Measurements from ENCODE around the gene FAM120AOS. TPM values are rescaled to one million over a fixed set of nuclear protein-coding genes. Genes with fewer than 3 reads are reported as not detected.

Gene FAM120AOS
- total and polyA plus RNA-seq, 2 of the 4 experiments (the other 2 are of a cell fraction) = 22.7 to 24.7 TPM

- Histone ChIP-seq H2AK9ac (replicated peaks; ENCODE audit: low read depth, low read length, poor library complexity) (no peak overlapping the region), H4K8ac (ENCODE audit: low read depth in 2 of 2, low read length in 2 of 2) (no peak overlapping the region), H3K9me3 (ENCODE audit: control insufficient read depth, insufficient read depth, low read length) (no peaks in the 10 kb centered on the region), H4K20me1 (ENCODE audit: insufficient read depth, low read length) (peaks cover 4% of the 10 kb centered on the region; the same call in 1 of the 2 replicates), H3K14ac (replicated peaks; ENCODE audit: low read depth, low read length) (no peak overlapping the region), H3K23ac (ENCODE audit: low read depth, low read length) (no peak overlapping the region), H4K91ac (ENCODE audit: insufficient read depth, low read depth, low read length) (no peak overlapping the region), H3K27ac (ENCODE audit: insufficient read depth, low read length) (no peak overlapping the region), H3K4me3 (ENCODE audit: insufficient read depth, low read depth, low read length) (no peak overlapping the region), H2BK20ac (ENCODE audit: low read depth, low read length) (no peak overlapping the region), H3K27me3 (ENCODE audit: control insufficient read depth, insufficient read depth, low read length) (no peaks in the 10 kb centered on the region), H3K79me1 (ENCODE audit: low read depth in 1 of 2, low read length in 2 of 2) (peaks cover 8 to 13% of the 10 kb centered on the region in 2 experiments; a peak in 3 of 4 replicates), H3K36me3 (ENCODE audit: control insufficient read depth, insufficient read depth, low read length) (peaks cover 19% of the 10 kb centered on the region), H2BK15ac (ENCODE audit: low read depth, low read length) (no peak overlapping the region), H2AFZ (replicated peaks; ENCODE audit: low read length, poor library complexity) (no peak overlapping the region), H2BK5ac (ENCODE audit: low read depth, low read length, poor library complexity, severe bottlenecking) (no peak overlapping the region), H3K9me1 (ENCODE audit: insufficient read depth, low read length) (peaks cover 3% of the 10 kb centered on the region; the same call in 1 of the 2 replicates), H2AK5ac (ENCODE audit: low read depth, low read length) (no peak overlapping the region), H2BK120ac (ENCODE audit: low read depth, low read length) (no peak overlapping the region), H4K5ac (ENCODE audit: low read depth, low read length) (no peak overlapping the region), H3K4me2 (ENCODE audit: low read depth, low read length) (no peak overlapping the region), H3K4me1 (ENCODE audit: control insufficient read depth, insufficient read depth, low read length) (no peaks in the 10 kb centered on the region), H3K9ac (ENCODE audit: low read depth, low read length) (no peak overlapping the region), H3K4ac (ENCODE audit: low read depth, low read length) (no peak overlapping the region), H3K56ac (ENCODE audit: extremely low read depth, insufficient read depth, low read length) (no peak overlapping the region), H3K18ac (ENCODE audit: low read depth, low read length) (no peak overlapping the region)
- WGBS, 2 experiments (ENCODE audit: extremely low coverage in 2 of 2, insufficient read length in 1 of 2) = no CpG with 5 or more reads among the region's 3 CpGs
- intact Hi-C loops (cut with micrococcal nuclease) (no loop called here), dilution Hi-C loops (cut with HindIII; ENCODE audit: low sequenced_read_pairs, unreplicated experiment) (no loop called here), in situ Hi-C loops (cut with MboI; ENCODE audit: low sequenced_read_pairs) (no loop called here)
- CTCF ChIA-PET = interaction anchor here (0.5 kb wide), 1 partner anchor 314 kb away, joined by 3 read pairs; no protein-coding TSS in a partner anchor
- POLR2A ChIA-PET (ENCODE audit: unreplicated experiment) = interaction anchor here (0.6 kb wide), 1 partner anchor 144 kb away, joined by 5 read pairs; no protein-coding TSS in a partner anchor
- DNase-seq (no peak), ATAC-seq (ENCODE audit: low read depth) (no peak)
- no TSS peak for BruUV-seq (replicated peaks)
- TF ChIP-seq RFX5 (IDR thresholded peaks at IDR 0.05; ENCODE audit: low read depth, low read length) = no peak
- no peak for TF ChIP-seq CEBPB (IDR thresholded peaks at IDR 0.05; ENCODE audit: low read depth, low read length)
- no peak for TF ChIP-seq RAD21 (IDR thresholded peaks at IDR 0.05; ENCODE audit: low read length)
- no peak for TF ChIP-seq CHD1 (IDR thresholded peaks at IDR 0.05; ENCODE audit: low read depth, low read length)
- TF ChIP-seq BHLHE40 (IDR thresholded peaks at IDR 0.05; ENCODE audit: low read depth, low read length) = no peak
- no peak for TF ChIP-seq POLR2A (IDR thresholded peaks at IDR 0.05; ENCODE audit: low read depth, low read length)
- no peak for TF ChIP-seq FOS (IDR thresholded peaks at IDR 0.05; ENCODE audit: low read depth, low read length)
Observed at GRCh38 chr9:93446073-93446472, 7.3 kb downstream of the FAM120AOS start.

Data from IMR-90 (cell line).